AG10803 (cell line): Measurements from ENCODE around the gene ADGRG2.
"Not testable (repeated sequence)": the region's sequence is repeated elsewhere in the genome, so short reads cannot be mapped to it uniquely, and the experiment has no call there.

Source experiments
- DNase-seq: peaks from one replicate; pipeline ENCODE4 v3.0.0; 2010; ENCODE audit warnings: low read depth
- H3K4me3 ChIP-seq: 2 replicates; pipeline ENCODE4 v1.5.1; 2011; ENCODE audit warnings: mild to moderate bottlenecking, low read length, control low read depth
- TF ChIP-seq, protein P1 (sequence below): conservative IDR thresholded peaks from 2 replicates; pipeline ENCODE4 v1.5.1; 2011; ENCODE audit warnings: mild to moderate bottlenecking, low read length, control low read depth, inconsistent platforms

Gene ADGRG2

DNA sequence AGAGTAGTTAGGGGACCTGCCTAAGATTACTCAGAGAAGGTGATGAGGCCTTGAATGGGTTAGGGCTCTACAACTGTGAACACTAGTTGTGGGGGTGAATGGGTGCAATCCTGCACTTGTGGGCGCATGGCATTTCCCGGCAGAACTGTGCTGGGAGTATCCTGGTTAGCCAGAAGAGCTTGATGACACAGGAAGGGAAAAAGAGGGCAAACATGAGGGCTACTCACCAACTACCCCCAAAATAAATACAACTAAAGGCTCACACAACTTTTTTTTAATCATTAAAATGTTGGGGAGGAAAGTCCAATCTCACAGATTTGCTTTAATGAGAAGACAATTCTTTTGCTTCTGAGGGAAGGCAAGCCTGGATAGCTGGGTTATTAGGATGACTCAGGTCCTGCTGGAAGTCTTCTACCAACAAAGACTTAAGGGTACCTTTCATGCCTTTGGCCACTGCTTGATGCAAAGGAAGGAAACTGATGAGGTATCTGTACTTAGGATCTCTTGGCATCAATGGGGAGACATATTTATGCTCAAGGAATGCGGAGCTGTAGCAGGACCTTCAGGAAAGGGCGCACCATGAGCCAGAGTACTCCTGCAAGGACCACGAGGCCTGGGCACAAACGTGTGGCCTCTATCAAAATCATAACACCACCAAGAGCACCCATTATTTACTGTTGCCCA, 141.0 kb downstream of the ADGRG2 start:
- DNase-seq, result no peak
- TF ChIP-seq, protein P1, sequence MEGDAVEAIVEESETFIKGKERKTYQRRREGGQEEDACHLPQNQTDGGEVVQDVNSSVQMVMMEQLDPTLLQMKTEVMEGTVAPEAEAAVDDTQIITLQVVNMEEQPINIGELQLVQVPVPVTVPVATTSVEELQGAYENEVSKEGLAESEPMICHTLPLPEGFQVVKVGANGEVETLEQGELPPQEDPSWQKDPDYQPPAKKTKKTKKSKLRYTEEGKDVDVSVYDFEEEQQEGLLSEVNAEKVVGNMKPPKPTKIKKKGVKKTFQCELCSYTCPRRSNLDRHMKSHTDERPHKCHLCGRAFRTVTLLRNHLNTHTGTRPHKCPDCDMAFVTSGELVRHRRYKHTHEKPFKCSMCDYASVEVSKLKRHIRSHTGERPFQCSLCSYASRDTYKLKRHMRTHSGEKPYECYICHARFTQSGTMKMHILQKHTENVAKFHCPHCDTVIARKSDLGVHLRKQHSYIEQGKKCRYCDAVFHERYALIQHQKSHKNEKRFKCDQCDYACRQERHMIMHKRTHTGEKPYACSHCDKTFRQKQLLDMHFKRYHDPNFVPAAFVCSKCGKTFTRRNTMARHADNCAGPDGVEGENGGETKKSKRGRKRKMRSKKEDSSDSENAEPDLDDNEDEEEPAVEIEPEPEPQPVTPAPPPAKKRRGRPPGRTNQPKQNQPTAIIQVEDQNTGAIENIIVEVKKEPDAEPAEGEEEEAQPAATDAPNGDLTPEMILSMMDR, result no peak
- no peak overlapping the region for H3K4me3 ChIP-seq

DNA sequence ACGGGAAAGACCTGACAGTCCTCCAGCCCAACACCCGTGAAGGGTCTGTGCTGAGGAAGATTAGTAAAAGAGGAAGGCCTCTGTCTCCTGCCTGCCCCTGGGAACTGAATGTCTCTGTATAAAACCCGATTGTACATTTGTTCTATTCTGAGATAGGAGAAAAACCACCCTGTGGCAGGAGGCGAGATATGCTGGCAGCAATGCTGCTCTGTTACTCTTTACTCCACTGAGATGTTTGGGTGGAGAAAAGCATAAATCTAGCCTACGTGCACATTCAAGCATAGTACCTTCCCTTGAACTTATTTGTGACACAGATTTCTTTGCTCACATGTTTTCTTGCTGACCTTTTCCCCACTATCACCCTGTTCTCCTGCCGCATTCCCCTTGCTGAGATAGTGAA, 142.0 kb downstream of the ADGRG2 start:
- not testable (repeated sequence) for H3K4me3 ChIP-seq, DNase-seq

DNA sequence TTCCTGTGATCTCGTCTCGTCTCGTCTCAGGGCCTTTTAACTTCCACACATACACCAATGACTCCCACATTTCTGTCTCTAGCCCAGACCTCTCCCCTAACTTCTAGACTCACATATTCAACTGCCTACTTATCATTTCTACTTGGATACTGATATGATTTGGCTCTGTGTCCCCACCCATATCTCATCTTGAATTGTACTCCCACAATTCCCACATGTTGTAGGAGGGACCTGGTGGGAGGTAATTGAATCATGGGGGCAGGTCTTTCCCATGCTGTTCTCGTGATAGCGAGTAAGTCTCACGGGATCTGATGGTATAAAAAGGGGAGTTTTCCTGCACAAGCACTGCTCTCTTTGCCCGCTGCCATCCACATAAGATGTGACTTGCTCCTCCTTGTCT, 147.3 kb downstream of the ADGRG2 start:
- DNase-seq, result no peak
- TF ChIP-seq, protein P1, result no peak

DNA sequence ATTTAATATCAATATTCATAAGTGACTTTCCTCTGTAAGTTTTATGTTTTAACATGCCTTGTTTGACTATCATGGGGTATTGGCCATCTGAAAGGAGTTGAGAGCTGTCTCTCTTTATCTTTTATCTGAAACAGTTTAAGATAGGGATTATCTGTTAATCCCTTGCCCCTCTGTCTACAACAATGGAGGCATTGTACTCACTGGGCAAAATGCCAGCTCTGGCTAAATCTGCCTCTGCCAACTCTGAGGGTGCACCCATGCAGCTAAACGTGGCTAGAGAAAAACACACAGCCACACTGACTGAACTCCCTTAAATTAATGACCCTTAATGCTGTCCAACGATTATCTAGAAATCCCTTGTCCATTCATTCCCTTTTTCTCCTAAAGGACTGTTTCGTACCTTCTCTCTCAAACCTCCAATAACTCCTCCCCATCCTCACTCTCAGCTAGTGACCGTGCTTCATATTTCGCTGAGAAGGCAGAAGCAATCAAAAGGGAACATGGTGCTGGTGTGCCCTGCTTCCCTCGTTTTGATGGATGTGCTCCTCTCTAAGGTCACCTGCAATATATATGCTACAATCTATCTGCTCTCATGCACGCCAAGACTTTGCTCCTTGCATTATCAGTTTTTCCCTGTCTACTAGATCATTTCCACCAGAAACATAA, 148.6 kb downstream of the ADGRG2 start:
- no peak overlapping the region for H3K4me3 ChIP-seq
- TF ChIP-seq, protein P1, result no peak
- no peak for DNase-seq

More for the DNA sequence above, 147.3 kb downstream of the ADGRG2 start:
- no peak overlapping the region for H3K4me3 ChIP-seq

DNA sequence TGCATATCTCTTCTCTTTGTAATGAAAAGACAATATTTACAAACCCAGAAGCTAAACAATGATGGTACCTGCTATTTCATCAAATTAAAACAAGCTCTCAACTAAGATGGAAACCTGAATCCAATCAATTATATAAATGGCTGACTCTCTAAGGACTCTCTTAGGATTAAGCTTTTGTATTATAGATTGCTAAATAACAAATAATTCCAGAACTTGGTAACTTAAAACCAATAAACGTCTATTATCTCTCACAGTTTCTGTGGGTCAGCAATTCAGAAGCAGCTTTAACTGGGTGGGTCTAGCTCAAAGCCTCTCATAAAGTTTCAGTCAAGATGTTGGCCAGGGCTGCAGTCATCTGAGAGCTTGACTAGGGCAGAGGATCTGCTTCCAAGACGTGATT, 150.8 kb downstream of the ADGRG2 start:
- TF ChIP-seq, protein P1, result no peak
- DNase-seq, result no peak

DNA sequence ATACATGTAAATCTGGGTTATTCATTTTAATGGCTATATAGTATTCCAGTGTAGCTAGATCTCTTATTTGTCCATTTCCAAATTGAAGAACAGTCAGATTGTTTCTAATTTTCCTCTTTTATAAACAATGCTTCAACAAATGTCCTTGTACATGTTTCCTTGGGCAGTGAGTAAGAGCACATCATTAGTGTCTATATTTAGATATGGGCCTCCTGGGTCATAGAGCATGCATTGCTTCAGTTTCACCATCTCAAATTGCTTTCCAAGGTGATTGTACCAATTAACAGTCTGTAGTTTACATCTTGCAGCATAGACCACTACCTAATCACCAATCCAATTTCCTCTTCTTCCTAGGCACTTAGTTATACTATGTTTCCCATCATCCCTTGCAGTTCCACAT, 151.8 kb downstream of the ADGRG2 start:
- no peak overlapping the region for H3K4me3 ChIP-seq
- TF ChIP-seq, protein P1, result no peak

More for the DNA sequence above, 150.8 kb downstream of the ADGRG2 start:
- H3K4me3 ChIP-seq, result no peak overlapping the region

DNA sequence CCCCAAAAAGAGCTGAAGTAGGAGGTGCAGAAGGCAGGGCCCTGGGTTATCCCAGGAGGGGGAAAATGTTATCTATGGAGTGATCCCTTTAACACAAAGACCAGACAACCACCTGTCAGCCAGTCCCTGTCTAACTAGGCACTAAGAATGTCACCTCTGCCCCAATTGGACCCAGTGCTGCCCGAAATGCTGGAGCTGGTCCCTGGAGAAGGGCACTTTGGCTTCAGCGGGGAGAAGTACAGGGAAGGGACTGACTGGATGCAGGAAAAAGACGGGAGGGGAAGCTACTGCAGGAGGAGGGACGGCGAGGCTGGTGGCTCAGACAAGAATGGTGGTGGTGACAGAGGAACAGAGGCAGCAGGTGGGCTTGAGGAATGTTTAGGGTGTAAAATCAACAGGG, 155.6 kb downstream of the ADGRG2 start:
- H3K4me3 ChIP-seq, result no peak overlapping the region
- no peak for DNase-seq
- TF ChIP-seq, protein P1, result no peak

More for the DNA sequence above, 151.8 kb downstream of the ADGRG2 start:
- no peak for DNase-seq
